Measurements from ENCODE around the gene EIF5A.

GRCh38 chr17:7324438-7324779 is 17.0 kb downstream of the EIF5A start:
- TF ChIP-seq POLR2A (IDR thresholded peaks at IDR 0.05; ENCODE audit: low read depth, low read length) (no peak), EZH2 (IDR thresholded peaks at IDR 0.05; ENCODE audit: borderline replicate concordance, low read depth, low read length, severe bottlenecking) (no peak), CTCF (IDR thresholded peaks at IDR 0.05; ENCODE audit: extremely low read depth in 1 of 2, insufficient read depth in 1 of 2, low read depth in 1 of 2, low read length in 2 of 2) (no peak), POLR2AphosphoS5 (IDR thresholded peaks at IDR 0.05; ENCODE audit: insufficient read depth, low read depth, low read length) (no peak), GATA2 (IDR thresholded peaks at IDR 0.05; ENCODE audit: insufficient read depth, insufficient read length, low read depth, low read length) (no peak), JUN (IDR thresholded peaks at IDR 0.05; ENCODE audit: borderline replicate concordance, insufficient read depth, insufficient read length, low read depth) (no peak), MYC (IDR thresholded peaks at IDR 0.05; ENCODE audit: low read depth, low read length) (no peak), MAX (IDR thresholded peaks at IDR 0.05; ENCODE audit: insufficient read depth, insufficient read length) (no peak), FOS (IDR thresholded peaks at IDR 0.05; ENCODE audit: borderline replicate concordance, insufficient read depth, low read length) (no peak)

Measured in endothelial cell of umbilical vein (primary cell).